ENCODE measurements around the gene EMC8. TPM values are rescaled to one million over a fixed set of nuclear protein-coding genes. Genes with fewer than 3 reads are reported as not detected.

Gene EMC8
- total RNA-seq, 2 experiments from 2014 or later: 33.3 to 43.0 TPM

DNA sequence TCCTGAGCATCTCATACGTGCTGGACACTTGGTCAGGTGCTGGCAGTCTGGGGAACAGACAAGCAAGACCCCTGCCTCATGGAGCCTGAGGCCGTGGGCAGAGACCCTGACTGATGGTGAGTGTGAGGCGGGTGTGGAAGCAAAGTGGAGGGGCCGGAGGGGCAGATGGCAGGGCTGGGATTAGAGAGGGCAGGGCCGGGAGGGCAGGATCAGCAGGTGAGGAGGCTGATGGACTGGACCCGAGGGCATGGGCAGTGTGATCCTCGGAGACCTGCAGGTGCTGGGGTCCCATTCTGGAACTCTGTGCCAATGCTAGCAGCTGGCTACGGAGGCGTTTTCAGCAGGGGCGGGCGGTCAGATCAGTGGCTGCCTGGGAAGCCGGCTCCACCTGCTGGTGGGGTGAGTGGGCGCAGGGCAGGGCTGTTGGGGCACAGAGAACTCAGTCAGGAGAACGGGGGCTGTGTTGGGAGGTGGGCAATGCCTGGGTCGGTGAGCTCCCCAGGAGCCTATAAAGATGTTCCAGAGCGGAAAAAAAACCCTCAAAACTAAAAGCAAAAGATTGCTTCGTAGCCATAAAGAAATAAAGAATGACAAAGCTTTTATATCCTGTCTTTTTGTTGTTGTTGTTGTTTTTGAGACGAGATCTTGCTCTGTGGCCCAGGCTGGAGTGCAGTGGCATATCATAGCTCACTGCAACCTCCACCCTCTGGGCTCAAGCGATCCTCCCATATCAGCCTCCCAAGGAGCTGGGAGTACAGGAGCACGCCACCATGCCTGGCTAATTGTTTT is 39.5 kb downstream of the EMC8 start:
- DNase-seq: peak; percentile 57
- peaks cover 25% of the 10 kb centered on the region for H3K27me3 Mint-ChIP-seq (ENCODE audit: low read depth)
- H3K9me3 Mint-ChIP-seq (ENCODE audit: insufficient read depth): no peaks in the 10 kb centered on the region
- H3K4me3 Mint-ChIP-seq: no peak overlapping the region
- no peak overlapping the region for H3K27ac Mint-ChIP-seq
- peak; percentile 71 for ATAC-seq
- no peaks in the 10 kb centered on the region for H3K36me3 Mint-ChIP-seq (ENCODE audit: low read depth)
- peaks cover 19% of the 10 kb centered on the region for H3K4me1 Mint-ChIP-seq (ENCODE audit: low read depth)
- CTCF ChIA-PET: interaction anchor here (0.6 to 2.1 kb wide), 13 partner anchors 11 to 143 kb away, joined by 3 to 8 read pairs (median 3); no protein-coding TSS in a partner anchor
- POLR2A ChIA-PET: no interaction called here

- Mint-ChIP-seq H3K27me3 (ENCODE audit: low read depth) (peaks cover 25% of the 10 kb centered on the region), H3K4me1 (ENCODE audit: low read depth) (peaks cover 19% of the 10 kb centered on the region), H3K27ac (no peak overlapping the region), H3K4me3 (no peak overlapping the region), H3K36me3 (ENCODE audit: low read depth) (no peaks in the 10 kb centered on the region), H3K9me3 (ENCODE audit: insufficient read depth) (no peaks in the 10 kb centered on the region)
- ChIA-PET CTCF (interaction anchor here (1.0 to 2.1 kb wide), 8 partner anchors 12 to 100 kb away, joined by 3 to 8 read pairs (median 4); no protein-coding TSS in a partner anchor), POLR2A (no interaction called here)
- DNase-seq: no peak
- ATAC-seq: peak; percentile 20
Measured at GRCh38 chr16:85759136-85759535, 40.2 kb downstream of the EMC8 start.

DNA sequence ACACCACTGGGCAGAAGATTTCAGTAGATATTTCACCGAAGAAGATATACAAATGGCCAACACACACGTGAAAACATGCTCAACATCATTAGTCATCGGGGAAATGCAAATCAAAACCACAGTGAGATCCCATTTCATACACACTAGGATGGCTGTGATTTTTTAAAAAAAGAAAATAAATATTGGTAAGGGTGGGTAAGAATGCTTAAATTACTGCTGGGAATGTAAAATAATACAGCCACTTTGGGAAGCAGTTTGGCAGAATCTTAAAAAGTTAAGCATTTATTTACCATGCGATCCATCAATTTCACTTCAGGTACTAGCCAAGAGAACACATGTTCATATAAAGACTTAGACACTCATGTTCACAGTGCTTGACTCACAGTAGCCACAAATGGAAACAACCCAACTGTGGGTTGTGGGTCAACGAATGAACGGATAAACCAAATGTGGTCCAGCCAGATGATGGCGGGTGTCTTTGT is 42.0 kb downstream of the EMC8 start:
- H3K9me3 Mint-ChIP-seq (ENCODE audit: insufficient read depth): no peaks in the 10 kb centered on the region
- no peaks in the 10 kb centered on the region for H3K36me3 Mint-ChIP-seq (ENCODE audit: low read depth)
- ChIA-PET CTCF (no interaction called here), POLR2A (no interaction called here)
- peaks cover 19% of the 10 kb centered on the region for H3K4me1 Mint-ChIP-seq (ENCODE audit: low read depth)
- no peak overlapping the region for H3K27ac Mint-ChIP-seq
- ATAC-seq: no peak
- H3K4me3 Mint-ChIP-seq: no peak overlapping the region
- no peak for DNase-seq
- H3K27me3 Mint-ChIP-seq (ENCODE audit: low read depth): peaks cover 32% of the 10 kb centered on the region

DNA sequence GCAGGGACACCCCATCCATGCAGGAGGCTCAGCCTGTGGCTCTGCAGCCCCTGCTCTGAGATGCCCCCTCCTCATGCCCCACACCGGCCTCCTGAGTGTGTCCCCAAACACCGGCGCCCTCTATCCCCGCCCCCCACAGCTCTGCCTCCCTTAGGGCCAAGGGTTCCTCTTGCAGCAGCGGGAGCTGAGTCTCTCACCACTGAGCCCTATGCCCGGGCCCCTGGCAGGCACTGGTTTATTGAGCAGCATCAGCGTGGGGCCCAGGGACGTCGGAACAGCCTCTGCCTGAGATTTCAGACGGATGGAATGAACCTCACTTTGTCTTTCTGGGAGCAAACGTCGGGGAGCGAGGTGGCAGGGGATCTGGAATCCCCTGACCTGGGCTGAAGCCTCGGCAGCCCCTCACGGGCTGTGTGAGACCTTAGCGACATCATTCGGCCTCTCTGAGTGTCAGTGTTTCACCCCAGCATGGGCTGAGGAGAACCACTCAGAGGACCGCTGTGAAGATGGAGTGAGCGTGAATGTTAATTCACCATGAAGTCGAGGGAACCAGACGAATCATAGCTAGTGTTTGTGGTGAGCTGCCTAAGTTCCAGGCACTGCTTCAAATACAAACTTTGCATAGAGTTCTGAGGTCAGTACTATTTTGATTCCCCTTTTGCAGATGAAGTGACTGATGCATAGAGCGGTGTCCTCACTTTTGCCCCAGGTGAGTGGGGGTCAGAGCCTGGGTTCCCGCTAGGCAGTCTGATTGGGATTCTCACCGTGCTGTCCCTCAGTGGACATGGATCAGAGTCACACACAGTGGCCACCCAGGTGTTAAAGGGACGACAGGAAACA is 43.2 kb downstream of the EMC8 start:
- DNase-seq (no peak), ATAC-seq (no peak)
- no peaks in the 10 kb centered on the region for H3K36me3 Mint-ChIP-seq (ENCODE audit: low read depth)
- peaks cover 38% of the 10 kb centered on the region for H3K27me3 Mint-ChIP-seq (ENCODE audit: low read depth)
- no peaks in the 10 kb centered on the region for H3K9me3 Mint-ChIP-seq (ENCODE audit: insufficient read depth)
- peaks cover 19% of the 10 kb centered on the region for H3K4me1 Mint-ChIP-seq (ENCODE audit: low read depth)
- CTCF ChIA-PET: no interaction called here
- H3K27ac Mint-ChIP-seq: no peak overlapping the region
- no peak overlapping the region for H3K4me3 Mint-ChIP-seq
- POLR2A ChIA-PET: no interaction called here

DNA sequence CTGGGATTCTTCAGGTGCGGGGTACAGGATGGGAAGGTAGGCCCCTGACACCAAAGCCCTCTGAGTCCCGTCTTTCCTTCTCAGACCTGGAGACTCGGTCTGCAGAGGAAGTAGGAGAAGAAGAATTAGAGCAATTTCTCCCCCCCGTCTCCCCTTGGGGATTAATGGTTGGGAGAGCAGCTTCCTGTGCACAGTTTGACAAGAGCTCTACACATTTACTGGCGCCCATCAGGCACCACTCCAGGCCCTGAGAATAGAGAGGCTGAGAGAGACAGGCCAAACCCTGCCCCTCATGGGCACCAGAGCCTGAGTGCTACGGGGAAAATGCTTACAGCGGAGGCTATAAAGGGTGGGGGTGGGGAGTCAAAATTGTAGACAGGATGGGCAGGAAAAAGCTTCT is 44.9 kb downstream of the EMC8 start:
- Mint-ChIP-seq H3K27me3 (ENCODE audit: low read depth) (peaks cover 36% of the 10 kb centered on the region), H3K9me3 (ENCODE audit: insufficient read depth) (no peaks in the 10 kb centered on the region), H3K27ac (no peak overlapping the region), H3K36me3 (ENCODE audit: low read depth) (no peaks in the 10 kb centered on the region), H3K4me3 (no peak overlapping the region), H3K4me1 (ENCODE audit: low read depth) (peaks cover 24% of the 10 kb centered on the region)
- ChIA-PET CTCF (no interaction called here), POLR2A (no interaction called here)
- DNase-seq (no peak), ATAC-seq (no peak)

GRCh38 chr16:85753976-85754375 is 45.4 kb downstream of the EMC8 start:
- no peaks in the 10 kb centered on the region for H3K9me3 Mint-ChIP-seq (ENCODE audit: insufficient read depth)
- no peak overlapping the region for H3K27ac Mint-ChIP-seq
- no peaks in the 10 kb centered on the region for H3K36me3 Mint-ChIP-seq (ENCODE audit: low read depth)
- no peak for ATAC-seq
- peaks cover 34% of the 10 kb centered on the region for H3K27me3 Mint-ChIP-seq (ENCODE audit: low read depth)
- no peak overlapping the region for H3K4me3 Mint-ChIP-seq
- DNase-seq: no peak
- POLR2A ChIA-PET: no interaction called here
- peaks cover 20% of the 10 kb centered on the region for H3K4me1 Mint-ChIP-seq (ENCODE audit: low read depth)
- CTCF ChIA-PET: no interaction called here

- H3K27me3 Mint-ChIP-seq (ENCODE audit: low read depth): peaks cover 31% of the 10 kb centered on the region
- no peak overlapping the region for H3K4me3 Mint-ChIP-seq
- no peak for DNase-seq
- no peak for ATAC-seq
- POLR2A ChIA-PET: no interaction called here
- CTCF ChIA-PET: no interaction called here
- no peaks in the 10 kb centered on the region for H3K36me3 Mint-ChIP-seq (ENCODE audit: low read depth)
- peaks cover 17% of the 10 kb centered on the region for H3K4me1 Mint-ChIP-seq (ENCODE audit: low read depth)
- H3K27ac Mint-ChIP-seq: no peak overlapping the region
- no peaks in the 10 kb centered on the region for H3K9me3 Mint-ChIP-seq (ENCODE audit: insufficient read depth)
Measured at GRCh38 chr16:85753559-85753958, 45.8 kb downstream of the EMC8 start.

DNA sequence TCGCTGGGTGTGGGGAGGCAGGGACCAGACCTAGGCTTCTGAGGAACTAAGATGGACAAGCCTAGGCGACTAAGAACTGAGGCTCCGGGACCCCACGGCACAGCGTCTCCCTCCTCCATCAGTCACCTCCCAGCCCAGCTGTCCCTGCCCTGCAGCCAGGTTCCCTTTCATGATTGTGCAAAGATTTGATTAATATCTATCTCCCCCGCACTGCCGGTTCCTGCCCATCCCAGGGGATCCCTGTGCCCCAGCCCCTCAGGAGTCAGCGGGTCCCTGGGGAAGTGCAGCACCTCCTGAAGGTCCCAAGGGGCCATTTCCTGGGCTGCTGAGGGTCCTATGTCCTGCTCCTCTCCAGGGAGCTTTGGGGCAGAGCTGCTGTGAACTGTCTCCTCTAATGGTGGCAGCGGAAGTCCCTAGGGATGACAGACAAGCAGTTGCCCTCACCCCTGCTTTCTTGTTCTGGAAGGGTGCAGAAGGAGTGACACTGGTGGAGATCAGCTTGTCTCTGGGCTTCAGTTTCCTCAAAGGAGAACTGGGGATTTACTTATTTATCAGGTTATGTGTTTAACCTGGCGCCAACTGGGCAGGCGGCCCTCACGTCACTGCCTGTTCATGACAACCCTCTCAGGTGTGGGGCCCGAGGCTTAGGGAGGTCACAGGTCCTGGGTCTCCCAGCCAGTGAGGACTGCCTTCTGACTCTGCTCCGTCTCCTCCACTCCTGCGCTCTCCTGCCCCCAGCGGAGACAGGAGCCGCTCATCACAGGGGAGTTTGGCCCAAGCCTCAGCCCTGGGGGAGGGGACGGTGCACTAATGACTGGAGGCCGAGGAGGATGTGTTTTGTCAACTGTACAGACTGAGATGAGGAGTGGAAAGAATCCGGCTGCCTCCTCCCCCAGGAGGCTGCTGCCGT is 46.6 kb downstream of the EMC8 start:
- peaks cover 32% of the 10 kb centered on the region for H3K27me3 Mint-ChIP-seq (ENCODE audit: low read depth)
- peaks cover 14% of the 10 kb centered on the region for H3K4me1 Mint-ChIP-seq (ENCODE audit: low read depth)
- DNase-seq (no peak), ATAC-seq (no peak)
- H3K9me3 Mint-ChIP-seq (ENCODE audit: insufficient read depth): no peaks in the 10 kb centered on the region
- no peak overlapping the region for H3K27ac Mint-ChIP-seq
- H3K4me3 Mint-ChIP-seq: no peak overlapping the region
- POLR2A ChIA-PET: no interaction called here
- CTCF ChIA-PET: no interaction called here
- no peaks in the 10 kb centered on the region for H3K36me3 Mint-ChIP-seq (ENCODE audit: low read depth)

GRCh38 chr16:85751698-85752501 is 47.4 kb downstream of the EMC8 start:
- Mint-ChIP-seq H3K9me3 (ENCODE audit: insufficient read depth) (no peaks in the 10 kb centered on the region), H3K4me3 (no peak overlapping the region), H3K4me1 (ENCODE audit: low read depth) (peaks cover 14% of the 10 kb centered on the region), H3K27ac (no peak overlapping the region), H3K27me3 (ENCODE audit: low read depth) (peaks cover 28% of the 10 kb centered on the region), H3K36me3 (ENCODE audit: low read depth) (no peaks in the 10 kb centered on the region)
- DNase-seq (no peak), ATAC-seq (no peak)
- CTCF ChIA-PET: no interaction called here
- POLR2A ChIA-PET: no interaction called here

GRCh38 chr16:85750827-85751697 is 48.3 kb downstream of the EMC8 start, which contains the start of gene C16orf74:
TSS of gene C16orf74 (minus strand) at chr16:85751096. CDS start at chr16:85735217, 15,879 bp downstream.
- no peaks in the 10 kb centered on the region for H3K9me3 Mint-ChIP-seq (ENCODE audit: insufficient read depth)
- H3K27me3 Mint-ChIP-seq (ENCODE audit: low read depth): peaks cover 28% of the 10 kb centered on the region
- ChIA-PET CTCF (no interaction called here), POLR2A (no interaction called here)
- DNase-seq: no peak
- H3K4me1 Mint-ChIP-seq (ENCODE audit: low read depth): peaks cover 16% of the 10 kb centered on the region
- H3K4me3 Mint-ChIP-seq: peak within 1 kb of the TSS; percentile 67
- no peaks in the 10 kb centered on the region for H3K36me3 Mint-ChIP-seq (ENCODE audit: low read depth)
- peak; percentile 91 for ATAC-seq
- no peak within 1 kb of the TSS for H3K27ac Mint-ChIP-seq

Measured in activated CD8-positive, alpha-beta T cell treated with anti-CD3 and anti-CD28 coated beads, Interleukin-2, amount 10 ng/mL, durations not matched to agents 7 days and 5 days (primary cell).